GM10847 (cell line): Measurements from ENCODE around the gene CDC14A.

Source experiments
- POLR2A ChIP-seq: IDR thresholded peaks from 2 replicates; pipeline ENCODE4 v1.6.1; 2011; ENCODE audit not compliant: insufficient read length; ENCODE audit errors: extremely low read depth

Gene CDC14A

GRCh38 chr1:100353071-100353801 is 930 bp downstream of the CDC14A start:
- no peak for TF ChIP-seq POLR2A

- TF ChIP-seq POLR2A = no peak
Observed at GRCh38 chr1:100353988-100354387, 1.7 kb downstream of the CDC14A start.

GRCh38 chr1:100354971-100355394 is 2.7 kb downstream of the CDC14A start:
- TF ChIP-seq POLR2A = no peak

- no peak for TF ChIP-seq POLR2A
Observed at GRCh38 chr1:100358210-100358609, 5.9 kb downstream of the CDC14A start.

GRCh38 chr1:100359139-100359538 is 6.8 kb downstream of the CDC14A start:
- TF ChIP-seq POLR2A = no peak

GRCh38 chr1:100360790-100361510 is 8.6 kb downstream of the CDC14A start:
- TF ChIP-seq POLR2A = no peak

GRCh38 chr1:100361511-100362089 is 9.3 kb downstream of the CDC14A start:
- TF ChIP-seq POLR2A = no peak

GRCh38 chr1:100362821-100363466 is 10.6 kb downstream of the CDC14A start:
- no peak for TF ChIP-seq POLR2A

GRCh38 chr1:100363831-100364230 is 11.5 kb downstream of the CDC14A start:
- no peak for TF ChIP-seq POLR2A

GRCh38 chr1:100364697-100365096 is 12.4 kb downstream of the CDC14A start:
- TF ChIP-seq POLR2A = no peak

- no peak for TF ChIP-seq POLR2A
Observed at GRCh38 chr1:100366209-100366525, 13.9 kb downstream of the CDC14A start.

- TF ChIP-seq POLR2A = no peak
Observed at GRCh38 chr1:100377590-100378361, 25.5 kb downstream of the CDC14A start.

- no peak for TF ChIP-seq POLR2A
Observed at GRCh38 chr1:100378956-100379355, 26.6 kb downstream of the CDC14A start.

GRCh38 chr1:100380635-100381034 is 28.3 kb downstream of the CDC14A start:
- no peak for TF ChIP-seq POLR2A

- no peak for TF ChIP-seq POLR2A
Observed at GRCh38 chr1:100382657-100383056, 30.4 kb downstream of the CDC14A start.
